HG02981 (cell line): ENCODE data around the gene AGXT.

Experiments used
- ATAC-seq: cut with Tn5 transposase; IDR thresholded peaks from one replicate; pipeline ENCODE4 v1.9.1; 2021; ENCODE audit warnings: mild to moderate bottlenecking, moderate library complexity; ENCODE audit not compliant: unreplicated experiment

AGXT gene

DNA sequence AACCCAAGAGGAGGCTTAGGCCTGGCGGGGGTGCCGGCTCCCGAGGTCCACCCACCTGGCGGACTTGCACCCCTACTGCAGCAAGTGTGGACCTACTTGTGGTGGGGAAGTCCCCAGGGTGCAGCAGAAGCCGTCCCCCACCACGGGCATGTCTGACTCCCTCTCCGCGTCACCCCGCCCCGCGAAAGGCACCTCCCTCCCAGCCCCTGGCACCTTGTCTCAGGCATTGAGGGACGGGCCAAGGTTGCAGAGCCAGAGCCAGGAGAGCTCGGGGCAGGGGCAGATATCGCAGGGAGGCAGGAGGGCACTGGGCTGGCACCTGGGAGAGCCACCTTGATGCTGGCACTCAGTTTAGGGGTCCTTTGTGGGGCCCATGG lies 56.6 kb downstream of the AGXT start:
- ATAC-seq = no peak

DNA sequence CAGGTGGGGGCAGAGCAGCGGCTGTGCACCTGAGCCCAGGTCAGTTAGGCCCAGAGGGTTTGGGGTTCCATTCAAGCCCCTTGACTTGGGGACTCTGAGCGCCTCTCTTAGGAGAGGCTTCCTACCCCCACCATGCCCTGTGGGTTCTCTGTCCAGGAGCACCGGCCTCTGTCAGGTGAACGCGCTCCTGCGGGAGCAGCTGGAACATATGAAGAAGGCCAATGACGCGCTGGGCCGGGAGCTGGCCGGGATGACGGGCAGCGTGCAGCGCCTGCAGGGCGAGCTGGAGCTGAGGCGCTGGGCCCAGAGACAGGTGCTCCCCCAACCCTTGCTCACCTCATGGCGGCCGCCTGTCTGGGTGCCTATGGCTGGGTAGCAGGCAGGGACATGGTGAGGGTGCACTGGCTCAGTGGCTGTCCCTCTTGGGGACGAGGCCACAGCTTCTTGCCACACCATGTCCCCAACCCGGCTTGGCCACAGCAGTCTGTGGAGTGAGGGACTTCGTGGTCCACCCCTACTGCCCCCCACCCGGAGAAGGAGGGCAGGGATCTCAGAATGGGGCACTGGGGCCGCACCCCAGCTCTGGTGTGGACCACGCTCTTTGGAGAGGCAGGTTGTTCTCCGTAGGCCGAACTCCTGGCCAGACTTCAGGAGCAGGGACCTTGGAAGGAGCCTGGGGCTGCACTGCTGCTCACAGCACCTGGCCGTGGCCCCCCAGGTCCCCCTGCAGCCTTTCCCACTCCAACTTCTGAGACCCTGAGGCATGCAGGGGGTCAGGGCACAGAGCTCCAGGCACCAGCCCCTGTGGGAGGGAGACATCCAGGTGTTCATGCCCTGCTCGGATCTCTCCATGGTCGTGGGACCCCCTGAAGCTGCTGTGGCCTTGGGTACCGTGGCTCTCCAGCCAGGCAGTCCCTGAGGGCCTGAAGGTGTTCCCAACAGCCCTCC lies 57.2 kb downstream of the AGXT start:
- no peak for ATAC-seq

DNA sequence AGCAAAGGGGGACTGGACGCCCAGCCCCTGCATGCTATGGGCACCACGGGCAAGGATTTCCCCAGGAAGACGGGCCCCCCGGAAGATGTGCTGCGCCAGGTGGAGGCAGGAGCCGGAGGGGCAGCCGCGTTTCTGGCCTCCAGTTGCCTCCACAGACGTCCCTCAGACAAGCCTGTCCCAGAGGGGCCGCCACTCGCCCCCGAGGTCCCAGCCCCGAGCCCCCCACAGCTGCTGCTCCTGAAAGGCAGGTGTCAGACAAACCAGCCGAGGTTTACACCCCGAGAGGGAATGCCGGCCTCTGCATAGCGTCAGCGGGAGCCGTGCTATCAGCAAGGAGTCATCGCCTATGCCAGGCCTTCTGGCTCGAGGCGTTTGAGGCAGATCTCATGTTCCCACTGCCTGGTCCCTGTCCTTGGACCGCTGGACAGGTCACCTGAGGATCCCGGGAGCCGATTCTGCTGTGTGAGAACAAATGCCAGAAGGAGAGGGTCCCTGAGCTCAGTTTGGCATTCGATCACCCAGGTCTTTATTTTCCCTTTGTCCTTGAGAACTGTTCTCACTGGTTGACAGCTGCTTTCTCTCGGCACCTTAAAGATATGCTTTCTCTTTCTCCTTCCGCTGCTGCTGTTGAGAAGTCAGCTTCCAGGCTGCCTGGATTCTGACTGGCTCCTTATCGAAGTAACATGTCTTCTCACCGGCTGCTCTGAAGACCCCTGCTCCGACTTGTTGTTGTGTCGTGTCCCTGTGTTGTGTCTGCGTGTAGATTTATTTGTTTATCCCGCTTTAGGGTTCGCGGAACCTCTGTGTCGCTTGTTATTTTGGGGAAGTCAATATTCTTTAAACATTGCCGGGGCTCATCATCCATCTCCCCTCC lies 58.1 kb downstream of the AGXT start:
- ATAC-seq = no peak

DNA sequence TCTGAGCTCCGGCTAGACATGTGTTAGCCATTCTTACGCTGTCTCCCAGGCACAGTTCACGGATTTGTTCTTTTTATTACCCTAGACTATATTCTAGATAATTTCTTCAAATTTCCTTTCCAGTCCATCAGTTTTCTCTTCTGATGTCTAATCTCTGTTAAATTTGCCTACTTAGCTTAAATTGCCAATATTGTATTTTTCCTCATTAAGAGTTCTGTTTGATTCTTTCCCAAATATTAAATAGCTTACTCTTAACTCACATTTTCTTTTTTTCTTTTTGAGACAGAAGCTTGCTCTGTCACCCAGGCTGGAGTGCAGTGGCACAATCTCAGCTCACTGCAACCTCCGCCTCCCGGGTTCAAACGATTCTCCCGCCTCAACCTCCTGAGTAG lies 58.8 kb downstream of the AGXT start:
- no peak for ATAC-seq

DNA sequence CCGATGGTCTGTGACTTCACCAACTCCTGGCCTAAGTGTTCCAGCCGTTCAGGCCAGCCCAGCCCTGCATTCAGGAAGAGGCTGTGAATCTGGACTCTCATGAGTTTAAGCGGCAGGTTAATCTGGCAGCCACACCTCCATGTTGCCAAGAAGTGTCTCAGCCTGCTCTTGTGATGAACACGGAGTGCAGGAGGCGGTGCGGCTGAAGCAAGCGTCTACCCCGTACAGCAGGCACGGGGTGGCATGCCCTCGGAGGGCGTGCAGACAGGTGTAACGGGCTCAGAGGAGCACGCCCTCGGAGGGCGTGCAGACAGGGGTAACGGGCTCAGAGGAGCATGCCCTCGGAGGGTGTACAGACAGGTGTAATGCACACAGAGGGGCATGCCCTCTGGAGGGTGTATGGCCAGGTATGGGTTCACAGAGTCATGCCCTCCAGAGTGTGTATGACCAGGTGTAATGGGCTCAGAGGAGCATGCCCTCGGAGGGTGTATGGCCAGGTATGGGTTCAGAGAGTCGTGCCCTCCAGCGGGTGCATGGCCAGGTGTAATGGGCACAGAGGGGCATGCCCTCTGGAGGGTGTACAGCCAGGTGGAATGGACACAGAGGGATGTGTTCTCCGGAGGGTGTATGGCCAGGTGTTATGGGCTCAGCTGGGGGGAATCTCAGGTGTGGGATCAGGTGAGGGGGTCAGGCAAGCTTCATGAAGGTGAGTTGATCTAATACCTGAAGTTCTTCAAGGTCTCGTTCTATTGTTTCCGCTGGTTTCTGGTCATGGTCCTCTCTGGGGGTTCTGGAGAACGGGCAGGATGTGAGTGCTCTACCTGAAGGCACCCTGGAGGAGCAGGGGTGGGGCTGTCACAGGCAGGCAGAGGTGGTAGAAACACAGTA lies 60.1 kb downstream of the AGXT start:
- ATAC-seq = no peak

DNA sequence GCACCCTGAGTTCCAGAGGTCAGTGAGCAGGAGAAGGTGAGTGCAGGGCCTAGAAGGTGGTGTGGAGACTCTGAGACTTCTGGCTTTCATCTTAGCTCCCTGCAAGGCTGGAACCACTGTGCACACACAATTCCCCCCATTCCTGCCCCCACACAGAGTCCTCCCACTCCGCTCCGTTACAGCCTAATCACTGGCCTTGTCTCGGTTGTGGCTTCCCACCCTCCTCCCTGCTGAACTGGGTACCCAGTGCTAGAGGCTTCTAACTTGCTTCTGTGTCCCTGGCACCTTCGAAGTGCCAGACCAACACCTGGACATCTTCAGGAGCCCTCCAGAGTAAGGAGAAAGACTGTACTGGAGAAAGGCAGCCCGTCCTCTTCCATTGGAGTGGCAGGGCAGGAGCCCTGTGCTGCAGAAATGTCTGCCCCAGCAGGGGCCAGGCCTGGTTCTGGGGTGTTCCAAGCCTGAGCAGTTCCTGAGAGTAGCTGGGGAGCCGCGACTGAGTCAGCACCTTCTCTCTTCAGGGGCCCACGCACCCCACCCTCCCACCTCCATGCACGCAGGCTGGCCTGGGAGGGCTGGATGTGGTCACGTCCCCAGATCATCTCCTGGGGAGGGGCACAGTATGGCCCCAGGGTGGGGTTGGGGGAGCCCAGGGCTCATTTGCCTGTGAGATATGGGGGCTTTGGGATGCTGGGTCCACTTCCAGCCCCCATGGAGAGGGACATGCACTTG lies 60.9 kb downstream of the AGXT start:
- ATAC-seq = no peak
